ENCODE measurements around the gene LCNL1.
"Not testable (repeated sequence)": the region's sequence is repeated elsewhere in the genome, so short reads cannot be mapped to it uniquely, and the experiment has no call there.

Gene LCNL1

DNA sequence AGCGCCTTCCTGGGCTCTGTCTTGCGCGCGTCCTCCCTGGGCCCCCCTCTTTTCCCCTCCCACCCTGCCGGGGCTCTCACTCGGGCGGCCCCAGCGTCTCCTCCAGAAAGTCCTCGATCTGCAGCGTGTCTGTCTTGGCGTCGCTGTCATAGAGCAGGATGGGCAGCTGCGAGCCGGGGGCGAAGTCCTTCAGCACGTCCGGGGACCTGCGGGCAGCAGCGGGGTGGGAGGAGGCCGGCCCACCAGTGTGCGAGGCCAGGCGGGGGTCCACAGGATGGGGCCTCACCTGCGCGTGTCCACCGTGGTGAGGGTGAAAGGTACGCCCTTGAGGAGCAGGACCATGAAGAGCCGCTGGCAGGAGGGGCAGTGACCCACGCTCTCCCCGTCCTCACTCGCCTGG lies 12.6 kb downstream of the LCNL1 start:
- no peak for DNase-seq

DNA sequence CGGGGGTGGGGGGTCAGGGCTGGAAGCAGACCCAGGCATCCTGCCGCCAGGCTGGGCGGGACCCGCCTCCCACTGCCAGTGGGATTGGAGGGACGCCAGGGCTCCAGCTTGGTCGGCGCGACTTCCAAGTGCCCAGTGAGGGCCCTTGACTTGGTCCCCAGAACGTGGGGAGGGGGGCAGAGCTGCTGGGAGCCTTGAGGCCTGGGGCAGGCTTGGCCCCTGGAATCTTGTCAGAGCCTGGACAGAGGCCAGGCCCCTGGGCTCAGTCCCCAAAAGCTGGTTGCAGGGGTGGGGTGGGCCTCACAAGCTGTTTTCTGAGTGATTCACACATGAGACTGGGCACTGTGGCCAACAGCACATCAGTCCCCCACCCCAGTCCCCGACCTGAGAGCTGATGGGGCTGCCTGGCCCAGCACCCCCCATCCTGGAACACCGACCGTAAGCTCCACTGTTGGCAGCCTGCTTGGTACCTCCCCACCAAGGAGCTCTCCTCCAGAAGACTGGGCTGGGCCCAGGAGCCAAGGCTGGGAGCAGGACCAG lies 13.0 kb downstream of the LCNL1 start:
- no peak for DNase-seq

DNA sequence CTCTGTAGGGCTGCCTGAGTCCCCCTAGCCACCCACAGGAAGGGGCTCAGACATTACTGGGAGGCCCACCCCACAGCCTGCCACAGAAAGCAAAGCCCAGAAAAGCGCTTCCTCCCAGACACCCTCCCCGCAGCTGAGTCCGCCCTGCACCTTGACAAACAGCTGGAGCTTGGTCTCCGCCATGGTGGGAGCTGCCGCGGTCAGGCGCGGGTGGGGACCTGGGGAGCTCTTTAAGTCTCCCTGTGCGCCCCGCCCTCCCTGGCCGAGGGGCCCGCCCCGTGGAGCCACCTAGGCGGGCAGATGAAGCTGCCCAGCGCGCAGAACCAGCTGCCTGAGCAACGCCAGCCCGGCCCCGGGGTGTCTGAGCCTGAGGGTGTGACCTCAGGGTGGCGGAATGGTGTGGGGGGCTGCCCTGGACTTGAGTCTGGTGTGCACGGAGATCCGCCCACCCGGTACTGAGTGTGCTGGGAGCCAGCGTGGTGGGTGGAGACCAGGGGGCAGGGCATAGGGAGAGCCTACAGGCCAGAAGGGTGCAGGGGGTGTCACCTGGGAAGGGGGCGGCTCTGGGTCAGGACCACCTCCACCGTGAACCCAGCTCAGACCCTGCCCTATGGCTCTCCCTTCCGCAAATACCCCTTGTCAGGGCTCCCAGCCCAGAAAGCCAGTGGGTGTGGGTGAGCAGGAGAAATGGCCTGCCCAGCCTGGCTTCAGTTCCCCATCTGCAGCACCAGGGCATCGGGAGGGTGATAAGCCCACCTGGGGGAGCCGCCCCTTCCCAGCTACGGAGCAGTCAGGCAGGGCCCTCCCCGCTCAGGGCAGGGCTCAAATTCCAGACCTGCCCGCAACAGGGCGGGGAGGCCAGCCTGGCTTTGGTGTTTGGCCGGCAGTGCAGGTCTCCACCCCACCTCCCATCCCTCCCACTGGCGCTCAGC lies 13.8 kb downstream of the LCNL1 start, which contains the start of gene CLIC3:
Gene CLIC3 (minus strand): TSS at position 208 of the 932 bp plus-strand sequence. CDS start 25 bp downstream, at position 183.
- no peak for DNase-seq

DNA sequence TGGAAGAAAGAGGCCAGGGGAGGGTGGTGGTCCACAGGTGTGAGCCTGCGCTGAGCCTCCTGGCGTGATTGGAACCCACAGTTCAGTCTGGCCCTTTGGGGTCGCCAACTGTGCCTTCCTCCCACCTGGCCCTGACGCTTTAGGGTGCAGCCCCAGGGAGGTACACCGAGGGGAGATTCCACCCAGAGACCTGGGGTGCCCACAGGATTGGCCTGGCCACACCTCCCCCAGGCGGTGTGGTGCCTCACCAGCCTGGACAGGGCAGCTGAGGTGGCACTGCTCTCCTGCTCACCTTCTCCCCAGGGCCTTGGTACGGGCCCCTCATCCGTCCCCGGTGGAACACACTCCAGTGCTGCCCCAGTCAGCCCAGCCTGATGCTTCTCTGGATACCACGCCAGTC lies 14.6 kb downstream of the LCNL1 start:
- DNase-seq, result no peak

DNA sequence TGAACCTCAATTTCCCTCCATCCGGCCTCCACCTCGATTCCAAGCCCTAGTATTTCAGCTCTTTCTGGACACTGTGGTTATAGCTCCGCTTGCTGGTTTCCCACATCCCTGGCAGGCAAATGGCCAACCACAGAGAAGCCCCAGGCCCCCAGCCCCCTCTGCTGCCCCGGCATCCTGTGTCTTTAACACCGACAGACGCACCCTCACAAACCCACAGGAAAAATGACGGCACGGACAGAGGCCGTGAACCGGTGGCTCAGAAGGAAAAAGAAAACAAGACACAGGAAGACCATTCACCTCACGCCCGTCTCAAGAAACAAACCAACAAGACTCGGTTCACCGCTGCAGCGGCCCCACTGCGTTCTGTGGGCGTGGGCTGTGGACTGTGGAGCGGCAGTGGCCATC lies 15.0 kb downstream of the LCNL1 start:
- no peak for DNase-seq

- no peak for DNase-seq
These were observed 17.6 kb downstream of the LCNL1 start for GRCh38 chr9:137000177-137000930.

DNA sequence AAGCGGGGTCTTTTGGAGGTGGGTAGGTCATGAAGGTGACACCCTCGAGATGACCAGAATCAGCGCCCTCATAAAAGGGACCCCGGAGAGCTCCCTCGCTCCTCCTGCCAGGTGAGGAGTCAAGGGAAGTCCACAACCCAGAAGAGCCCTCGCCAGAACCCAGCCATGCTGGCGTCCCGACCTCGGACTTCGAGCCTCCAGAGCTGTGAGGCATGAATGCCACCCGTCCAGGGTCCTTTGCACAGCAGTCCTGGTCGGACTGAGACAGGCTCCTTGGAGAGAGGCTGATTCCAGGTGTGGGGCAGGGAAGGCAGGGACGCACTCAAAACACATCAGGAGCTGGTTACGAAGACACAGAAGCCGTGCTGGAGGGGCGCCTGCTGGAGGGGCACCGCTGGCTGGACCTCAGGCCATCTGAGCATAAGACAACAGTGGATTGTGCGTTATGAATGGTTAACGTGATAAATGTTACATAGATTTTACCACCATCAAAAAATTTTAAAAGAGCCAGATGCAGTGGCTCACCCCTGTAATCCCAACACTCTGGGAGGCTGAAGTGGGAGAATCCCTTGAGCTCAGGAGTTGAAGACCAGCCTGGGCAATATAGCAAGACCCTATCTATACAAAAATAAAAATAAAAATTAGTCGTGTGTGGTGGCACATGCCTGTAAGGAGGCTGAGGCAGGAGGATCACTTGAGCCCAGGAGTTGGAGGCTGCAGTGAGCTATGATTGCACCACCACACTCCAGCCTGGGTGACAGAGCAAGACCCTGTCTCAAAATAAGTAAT lies 19.3 kb downstream of the LCNL1 start:
- no peak for DNase-seq

- DNase-seq, result no peak
These were observed 19.9 kb downstream of the LCNL1 start for GRCh38 chr9:137002646-137003041.

DNA sequence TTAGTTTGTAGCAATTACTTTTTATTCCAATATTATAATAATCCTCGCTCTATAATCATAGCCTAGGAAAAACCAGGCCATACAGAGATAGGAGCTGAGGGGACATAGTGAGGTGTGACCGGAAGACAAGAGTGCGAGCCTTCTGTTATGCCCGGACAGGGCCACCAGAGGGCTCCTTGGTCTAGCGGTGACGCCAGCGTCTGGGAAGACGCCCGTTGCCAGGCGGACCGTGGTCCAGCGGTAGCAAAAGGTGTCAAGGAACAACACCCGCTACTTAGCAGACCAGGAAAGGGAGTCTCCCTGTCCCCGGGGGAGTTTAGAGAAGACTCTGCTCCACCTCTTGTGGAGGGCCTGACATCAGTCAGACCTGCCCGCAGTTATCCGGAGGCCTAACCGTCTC lies 21.5 kb downstream of the LCNL1 start:
- DNase-seq, result not testable (repeated sequence)

GRCh38 chr9:137006116-137007003 lies 23.6 kb downstream of the LCNL1 start:
- DNase-seq, result no peak

- DNase-seq, result no peak
These were observed 24.5 kb downstream of the LCNL1 start for GRCh38 chr9:137007108-137007815.

GRCh38 chr9:137007816-137008270 lies 25.1 kb downstream of the LCNL1 start:
- DNase-seq, result no peak

- DNase-seq, result no peak
These were observed 25.5 kb downstream of the LCNL1 start for GRCh38 chr9:137008312-137008711.

DNA sequence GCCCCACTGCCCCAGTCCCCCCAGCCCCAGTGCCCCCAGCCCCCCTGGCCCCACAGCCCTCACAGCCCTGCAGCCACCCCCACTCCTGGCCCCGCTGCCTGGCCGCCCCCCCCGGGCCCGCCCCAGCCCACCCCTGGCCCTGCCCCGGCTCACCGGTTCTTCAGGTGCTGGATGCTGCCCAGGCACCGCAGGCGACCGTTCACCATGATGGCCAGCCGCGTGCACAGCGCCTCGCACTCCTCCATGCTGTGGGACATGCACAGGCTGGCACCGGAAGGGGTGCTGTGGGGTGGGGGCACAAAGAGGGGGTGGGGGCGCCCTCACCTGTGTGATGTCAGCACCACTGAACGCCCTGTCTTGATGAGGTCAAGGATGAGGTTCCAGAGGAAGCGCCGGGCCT lies 26.4 kb downstream of the LCNL1 start:
- no peak for DNase-seq

- no peak for DNase-seq
These were observed 27.3 kb downstream of the LCNL1 start for GRCh38 chr9:137009938-137010732.

DNA sequence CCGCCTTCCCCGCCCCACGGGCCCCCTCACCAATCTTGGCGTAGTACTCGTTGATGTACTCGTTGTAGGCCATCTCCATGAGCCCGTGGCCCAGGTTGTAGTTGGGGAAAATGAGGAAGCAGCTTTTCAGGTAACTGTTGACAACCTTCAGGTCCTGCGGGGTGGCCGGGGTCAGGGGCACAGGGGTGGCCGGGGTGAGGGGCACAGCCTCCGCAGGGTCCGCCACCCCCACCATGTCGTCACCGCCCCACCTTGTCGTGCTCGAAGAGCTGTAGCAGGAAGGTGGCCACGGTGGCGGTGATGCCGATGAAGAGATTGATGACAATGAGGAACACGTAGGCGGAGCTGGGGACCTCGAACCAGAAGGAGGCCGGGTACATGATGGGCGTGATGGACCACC lies 28.4 kb downstream of the LCNL1 start:
- DNase-seq, result no peak

GRCh38 chr9:137011907-137012675 lies 29.3 kb downstream of the LCNL1 start:
- DNase-seq, result no peak

- DNase-seq, result no peak
These were observed 30.1 kb downstream of the LCNL1 start for GRCh38 chr9:137012694-137013570.
